GM18499 (cell line): ENCODE results near the gene TSPAN18.

Source experiments
- ATAC-seq: cut with Tn5 transposase; IDR thresholded peaks from one replicate; pipeline ENCODE4 v1.9.1; 2021; ENCODE audit warnings: moderate number of reproducible peaks; ENCODE audit not compliant: insufficient read depth, unreplicated experiment

TSPAN18 gene

DNA sequence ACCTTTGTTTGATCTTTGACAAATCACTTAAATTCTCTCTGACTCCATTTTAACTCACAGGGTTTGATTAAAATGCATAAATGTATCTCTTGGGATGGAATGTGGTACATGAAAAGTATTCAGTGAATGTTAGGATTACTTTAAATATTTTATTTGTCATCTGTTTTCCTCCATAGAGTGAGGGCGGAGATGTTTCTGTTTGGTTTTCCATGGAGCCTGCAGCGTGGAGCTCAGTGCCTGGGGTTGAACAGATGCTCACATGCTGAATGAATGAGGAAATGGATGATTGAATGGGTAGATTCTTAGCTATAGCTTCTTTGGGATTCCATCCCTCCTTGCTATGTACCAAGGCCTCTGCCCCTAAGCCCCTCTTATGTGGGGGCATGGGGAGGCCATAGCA lies 10.0 kb downstream of the TSPAN18 start:
- no peak for ATAC-seq

DNA sequence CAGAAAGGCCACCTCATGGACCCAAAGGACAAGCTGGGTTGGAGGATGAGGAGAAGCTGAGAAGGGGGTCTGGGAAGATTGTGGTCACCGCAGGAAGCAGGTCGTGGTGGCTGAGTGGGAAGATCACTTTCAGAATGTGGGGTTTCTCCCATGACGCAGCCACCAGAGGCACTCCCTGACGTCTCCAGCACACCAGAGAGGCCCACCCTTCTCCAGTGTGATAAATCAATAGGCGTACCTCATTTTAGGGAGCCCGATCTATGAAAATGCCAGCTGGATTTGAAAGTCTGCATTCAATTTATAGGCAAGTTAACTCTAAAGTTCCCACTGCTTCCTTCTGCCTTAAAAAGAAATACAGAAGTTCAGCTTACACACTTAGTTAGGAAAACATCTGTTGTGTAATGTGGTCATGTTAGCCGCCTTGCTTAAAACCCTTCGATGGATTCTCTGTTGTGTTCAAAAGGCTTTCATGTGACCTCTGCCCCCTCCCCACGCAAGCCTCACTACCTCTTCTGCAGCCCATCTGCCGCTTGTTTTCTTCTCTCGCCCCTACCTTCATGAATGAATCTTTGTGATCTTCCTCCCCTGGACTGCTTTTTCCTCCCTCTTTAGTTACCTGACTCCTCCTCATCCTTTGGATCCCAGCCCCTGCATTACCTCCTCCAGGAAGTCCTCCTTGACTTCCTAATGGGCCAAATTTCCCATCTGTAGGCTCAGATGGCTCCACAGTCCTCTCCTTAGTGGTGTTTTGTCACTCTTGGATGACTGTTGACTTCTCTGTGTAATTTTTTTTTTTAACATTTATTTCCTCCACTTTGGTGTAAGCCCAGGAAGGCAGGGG lies 10.7 kb downstream of the TSPAN18 start:
- no peak for ATAC-seq

DNA sequence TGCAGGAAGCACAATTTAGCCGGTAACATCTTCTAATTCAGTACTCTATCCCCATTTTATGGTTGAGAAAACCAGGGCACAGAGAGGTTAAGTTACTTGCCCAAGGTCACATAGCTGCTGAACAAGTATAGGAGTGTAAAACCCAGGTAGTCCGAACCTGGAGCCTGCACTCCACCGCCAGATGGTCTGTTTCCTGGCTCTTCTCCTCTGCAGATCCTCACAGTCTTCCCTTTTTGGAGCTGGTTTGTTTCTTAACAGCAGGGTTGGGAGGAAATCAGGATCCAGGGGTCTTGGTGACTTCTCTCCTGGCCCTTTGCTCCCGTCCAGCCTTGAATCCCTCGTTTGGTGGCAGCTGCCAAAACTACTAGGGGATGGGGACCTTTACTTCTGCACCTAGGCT lies 12.0 kb downstream of the TSPAN18 start:
- no peak for ATAC-seq

DNA sequence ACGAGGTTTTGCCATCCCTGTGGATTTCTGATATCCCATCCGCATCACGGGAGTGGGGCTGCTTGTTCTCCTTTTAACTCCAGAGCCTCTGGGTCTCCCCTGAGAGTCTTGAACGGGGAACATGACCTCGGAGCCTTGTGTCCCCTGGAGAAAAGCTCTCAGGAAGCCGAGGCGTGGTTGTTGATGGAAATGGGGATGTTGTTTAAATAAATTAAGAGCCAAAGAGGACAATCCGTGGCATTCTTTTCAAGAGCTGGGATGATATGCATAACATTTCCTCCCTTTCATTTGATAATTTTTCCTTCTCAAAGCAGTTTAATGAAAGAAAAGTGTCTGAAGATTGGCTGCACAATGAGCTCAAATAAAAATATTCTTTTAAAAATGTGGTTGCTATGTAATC lies 14.2 kb downstream of the TSPAN18 start:
- no peak for ATAC-seq

DNA sequence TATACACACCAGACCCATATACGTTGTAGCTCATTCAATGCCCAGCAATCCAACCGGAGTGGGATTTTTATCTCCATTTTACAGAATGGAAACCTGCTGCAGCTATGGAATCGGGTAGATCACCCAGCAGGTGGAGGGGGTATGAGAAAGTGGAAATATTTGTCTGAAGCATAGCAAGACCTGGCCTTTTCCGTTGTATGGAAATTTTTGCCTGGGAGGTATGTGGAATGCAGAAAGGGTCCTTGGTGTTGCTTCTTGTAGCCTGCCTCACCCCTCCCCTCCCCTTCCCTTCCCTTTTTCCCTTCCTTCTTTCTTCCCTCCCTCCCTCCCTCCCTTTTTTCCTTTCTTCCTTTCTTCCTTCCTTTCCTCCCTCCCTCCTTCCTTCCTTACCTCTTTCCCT lies 15.2 kb downstream of the TSPAN18 start:
- ATAC-seq: no peak

DNA sequence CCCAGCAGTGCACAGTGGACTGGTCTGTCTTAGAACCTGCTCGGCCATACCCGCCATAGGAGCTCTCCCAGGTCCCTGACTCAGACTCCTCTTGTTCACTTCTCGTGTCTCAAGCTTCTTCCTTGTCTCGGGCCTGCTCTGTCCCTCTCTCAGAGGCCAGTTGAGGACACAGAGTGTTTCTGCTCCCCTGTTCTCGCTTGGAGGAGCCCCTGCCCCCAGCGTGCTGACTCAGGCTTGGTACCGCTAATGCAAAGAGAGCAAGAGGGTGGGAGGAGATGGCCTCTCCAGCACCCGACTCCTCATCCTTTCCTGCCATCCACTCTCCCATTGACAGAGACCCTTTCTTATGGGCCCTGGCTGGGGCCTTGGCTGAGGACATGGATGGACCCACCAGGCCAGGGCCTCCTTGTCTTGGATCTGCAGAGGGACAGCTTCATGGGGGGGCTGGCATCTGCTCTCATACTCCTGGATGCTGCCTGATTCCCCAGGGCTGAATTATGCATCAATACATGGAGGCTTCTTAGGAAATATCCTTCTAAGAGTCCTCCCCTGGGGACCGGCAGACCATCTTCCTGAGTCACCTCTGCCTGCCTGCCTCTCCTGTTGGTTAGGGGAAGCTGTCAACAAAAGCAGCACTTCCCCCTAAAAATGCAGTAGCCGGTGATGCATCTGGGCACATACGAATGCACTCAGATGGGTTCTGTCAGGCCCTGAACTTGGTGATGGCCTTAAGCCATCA lies 15.9 kb downstream of the TSPAN18 start:
- ATAC-seq: no peak

DNA sequence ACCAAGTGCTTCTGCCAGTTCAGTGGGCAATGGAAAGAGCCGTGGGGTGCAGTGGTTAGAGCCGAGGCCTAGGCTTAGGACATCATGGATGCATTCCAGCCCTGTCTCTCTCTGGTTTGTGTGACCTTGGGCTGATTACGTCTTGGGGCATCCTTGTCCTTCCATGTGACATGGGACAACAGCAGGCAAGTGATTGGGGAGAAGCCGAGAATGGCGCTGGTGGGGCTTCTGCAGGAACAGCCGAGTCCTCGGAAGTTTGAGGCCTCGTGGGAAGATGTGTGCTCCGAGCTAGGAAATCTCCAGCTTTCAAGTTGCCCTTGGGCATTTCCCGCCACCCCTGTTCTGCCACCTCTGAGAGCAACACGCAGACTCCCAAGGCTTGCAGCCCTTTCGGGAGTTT lies 16.6 kb downstream of the TSPAN18 start:
- ATAC-seq: no peak

DNA sequence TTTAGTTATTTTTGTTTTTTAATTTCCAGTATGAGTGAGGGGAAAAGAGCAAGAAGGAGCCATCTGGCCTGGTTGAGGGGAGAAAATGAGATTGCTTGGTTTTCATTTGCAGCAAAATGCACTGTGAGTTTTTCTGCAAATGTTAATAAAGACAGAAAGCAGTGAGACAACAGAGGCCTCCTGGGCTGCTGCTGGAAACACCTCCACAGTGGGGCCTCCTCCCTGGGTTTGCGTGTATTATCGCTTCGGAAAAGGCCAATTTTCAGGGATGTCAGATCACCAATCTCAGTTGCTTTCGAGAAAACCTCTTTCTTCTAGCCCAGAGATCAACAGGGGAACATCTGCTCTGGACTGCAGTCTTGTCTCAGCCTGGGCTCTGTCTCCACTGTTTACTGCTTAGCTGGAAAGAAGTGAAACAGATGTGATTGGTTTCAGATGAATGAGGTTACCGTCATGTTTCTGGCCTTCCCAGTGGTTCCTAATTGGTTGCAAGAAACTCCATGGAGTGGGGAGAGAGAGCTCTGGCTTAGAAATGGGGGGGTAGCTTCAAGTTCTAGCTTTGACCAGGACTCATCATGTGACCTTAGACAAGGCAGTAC lies 17.3 kb downstream of the TSPAN18 start:
- ATAC-seq: no peak

DNA sequence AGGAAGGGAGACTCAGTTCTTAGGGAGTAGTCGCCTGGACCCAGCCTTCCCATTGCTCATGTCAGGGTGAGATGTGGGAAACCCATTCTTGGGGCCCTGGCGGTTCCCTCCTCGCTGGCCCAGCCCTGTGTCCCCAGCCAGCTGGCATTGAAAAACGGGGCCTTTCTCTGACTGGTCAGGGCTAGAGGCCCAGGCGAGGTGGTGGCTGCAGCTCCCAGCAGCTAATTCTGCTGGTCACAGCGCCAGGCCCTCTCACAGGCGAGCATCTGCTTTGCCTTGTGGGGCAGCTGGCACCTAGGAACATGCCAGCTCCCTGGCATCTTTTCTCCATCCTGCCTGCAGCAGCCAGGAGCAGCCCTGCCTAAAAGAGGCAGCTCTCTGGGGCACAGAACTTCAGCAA lies 20.1 kb downstream of the TSPAN18 start:
- ATAC-seq: no peak

DNA sequence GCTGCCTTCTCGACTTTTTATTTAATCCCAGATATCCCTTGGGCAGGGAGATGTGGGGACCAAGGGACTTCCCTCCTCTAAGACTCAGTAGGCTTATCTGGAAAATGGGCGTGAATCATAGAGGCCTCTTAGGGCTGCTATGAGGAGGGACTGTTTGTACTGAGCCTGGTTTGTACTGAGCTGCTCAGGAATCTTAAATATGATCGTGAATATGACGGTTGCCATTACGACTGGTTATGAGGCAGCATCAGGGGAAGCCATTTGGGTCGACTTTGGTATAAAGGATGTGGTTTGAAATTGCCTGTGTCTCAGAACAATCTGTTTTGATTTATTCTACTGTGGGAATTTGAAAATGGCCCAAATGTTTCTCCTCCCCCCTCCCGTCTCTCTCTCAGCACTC lies 20.6 kb downstream of the TSPAN18 start:
- no peak for ATAC-seq

DNA sequence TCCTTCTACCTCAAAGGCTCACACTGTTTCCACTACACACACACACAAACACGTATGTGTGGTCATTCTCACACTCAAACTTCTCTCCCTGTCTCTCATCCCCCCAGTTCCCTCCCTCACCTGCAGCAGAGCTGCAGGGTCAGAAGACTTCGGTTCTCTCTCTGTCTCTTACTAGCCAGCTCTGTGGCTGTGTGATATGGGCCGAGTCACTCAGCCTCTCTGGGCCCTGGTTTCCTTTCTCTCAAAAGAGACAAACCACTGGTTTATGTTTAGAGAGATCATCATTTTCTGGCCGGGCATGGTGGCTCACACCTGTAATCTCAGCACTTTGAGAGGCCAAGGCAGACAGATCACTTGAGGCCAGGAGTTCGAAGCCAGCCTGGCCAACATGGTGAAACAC lies 21.1 kb downstream of the TSPAN18 start:
- ATAC-seq: no peak

DNA sequence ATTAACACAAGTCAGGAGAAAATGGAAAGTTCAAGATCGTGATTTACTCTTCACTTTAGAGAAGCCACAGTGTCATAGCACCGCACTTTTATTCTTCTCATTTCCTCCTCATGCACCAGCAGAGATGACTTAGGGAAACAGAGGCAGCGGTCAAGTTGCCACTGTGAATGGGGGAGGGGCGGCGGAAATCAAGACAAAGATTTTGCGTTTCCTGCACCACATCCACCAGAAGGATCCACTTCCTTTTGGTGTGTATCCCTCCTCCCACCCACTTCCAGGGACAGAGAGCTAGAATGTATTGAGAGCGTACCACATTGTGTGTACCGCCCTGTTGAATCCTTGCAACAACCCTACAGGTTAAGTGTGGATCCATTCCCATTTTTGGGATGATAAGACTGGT lies 21.8 kb downstream of the TSPAN18 start:
- no peak for ATAC-seq

DNA sequence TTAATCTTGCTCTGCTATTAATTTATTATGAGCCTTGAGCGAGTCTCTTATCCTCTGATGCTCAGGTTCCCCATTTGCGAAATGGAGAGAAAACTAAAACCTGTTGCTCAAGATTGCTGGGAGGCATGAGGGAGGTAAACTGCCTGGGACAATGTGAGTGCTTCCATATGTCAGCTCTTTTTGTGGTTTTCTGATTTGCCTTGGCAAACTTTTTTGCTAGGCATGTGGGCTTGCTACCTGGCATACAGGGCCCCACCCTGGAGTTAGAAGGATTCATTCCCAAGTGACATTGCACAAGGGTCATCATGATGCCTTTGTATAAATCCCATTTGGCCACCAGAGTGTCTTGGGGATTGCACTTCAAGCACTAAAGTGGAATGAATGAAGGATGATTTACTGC lies 22.4 kb downstream of the TSPAN18 start:
- ATAC-seq: no peak

DNA sequence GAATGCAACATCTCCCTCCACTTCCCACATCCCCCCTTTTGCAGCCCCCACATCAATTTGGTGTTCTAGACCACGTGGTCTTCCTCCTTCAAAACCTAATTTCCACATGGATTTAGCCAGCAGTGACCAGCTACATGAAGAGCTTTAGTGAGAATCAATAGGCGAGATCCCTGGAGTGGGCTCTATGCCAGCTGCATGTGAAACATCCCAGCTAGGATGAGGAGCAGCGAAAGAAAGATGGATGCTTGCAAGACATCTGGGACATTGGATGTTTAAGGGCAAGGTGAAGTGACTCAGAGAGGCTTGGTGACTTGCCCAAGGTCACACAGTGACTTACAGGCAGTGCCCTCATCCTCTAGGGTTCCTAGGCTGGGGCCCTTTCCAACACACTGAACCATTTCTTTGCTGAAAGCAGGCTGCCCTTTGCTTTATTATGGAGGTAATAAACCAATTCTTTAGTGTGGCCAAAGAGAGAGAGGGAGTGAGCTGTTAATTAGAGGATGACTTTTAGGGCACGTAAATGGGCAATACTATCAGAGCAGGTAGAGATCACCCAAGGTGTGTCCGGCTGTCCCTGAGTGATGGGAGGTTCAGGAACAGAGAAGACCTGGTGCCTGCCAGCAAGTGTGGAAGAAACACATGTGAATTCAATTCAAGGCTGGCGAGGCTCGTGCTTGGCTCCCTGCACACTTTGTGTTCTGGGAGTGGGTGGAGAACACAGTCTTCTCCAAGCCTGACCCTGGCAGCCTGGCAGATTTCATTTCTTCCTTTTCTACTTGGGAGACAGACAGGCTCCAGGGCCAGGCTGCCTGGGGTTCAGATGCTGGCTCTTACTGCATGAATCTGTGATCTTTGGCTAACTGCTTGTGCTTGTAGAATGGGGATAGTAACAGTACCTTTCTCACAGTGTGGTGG lies 24.0 kb downstream of the TSPAN18 start:
- ATAC-seq: no peak

DNA sequence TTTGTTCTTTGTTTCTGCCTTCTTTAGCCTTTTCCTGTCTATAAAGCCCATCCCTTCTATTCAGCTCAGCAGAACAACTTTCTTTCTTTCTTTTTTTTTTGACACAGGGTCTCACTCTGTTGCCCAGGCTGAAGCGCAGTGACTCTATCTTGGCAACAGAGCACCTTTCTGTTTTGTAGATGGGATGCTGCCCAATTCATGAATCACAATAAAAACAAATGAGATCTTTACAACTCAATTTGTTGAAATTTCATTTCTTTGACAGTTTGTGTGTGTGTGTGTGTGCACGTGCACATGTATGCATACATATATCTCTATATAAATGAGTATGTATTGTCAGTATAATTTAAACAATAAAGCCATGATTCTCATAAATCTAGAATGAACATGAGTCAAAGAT lies 25.5 kb downstream of the TSPAN18 start:
- no peak for ATAC-seq

DNA sequence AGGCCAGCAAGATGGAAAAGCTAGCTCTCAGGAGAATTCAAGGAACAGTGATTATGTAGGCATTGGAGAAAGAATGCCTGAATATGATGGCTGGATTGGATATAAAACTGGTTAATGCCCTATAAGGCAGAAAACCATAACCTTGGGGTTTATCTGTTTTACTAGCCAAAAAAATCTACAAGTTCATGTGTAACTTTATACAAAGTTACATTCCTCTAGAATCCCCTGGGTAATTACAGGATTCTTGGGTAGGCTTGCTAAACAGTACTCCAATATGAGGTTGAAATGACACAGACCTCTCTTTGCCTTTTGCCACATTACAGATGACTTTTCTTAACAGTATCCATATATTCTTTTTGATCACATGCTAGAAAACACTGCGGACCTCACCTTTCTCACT lies 26.0 kb downstream of the TSPAN18 start:
- no peak for ATAC-seq

DNA sequence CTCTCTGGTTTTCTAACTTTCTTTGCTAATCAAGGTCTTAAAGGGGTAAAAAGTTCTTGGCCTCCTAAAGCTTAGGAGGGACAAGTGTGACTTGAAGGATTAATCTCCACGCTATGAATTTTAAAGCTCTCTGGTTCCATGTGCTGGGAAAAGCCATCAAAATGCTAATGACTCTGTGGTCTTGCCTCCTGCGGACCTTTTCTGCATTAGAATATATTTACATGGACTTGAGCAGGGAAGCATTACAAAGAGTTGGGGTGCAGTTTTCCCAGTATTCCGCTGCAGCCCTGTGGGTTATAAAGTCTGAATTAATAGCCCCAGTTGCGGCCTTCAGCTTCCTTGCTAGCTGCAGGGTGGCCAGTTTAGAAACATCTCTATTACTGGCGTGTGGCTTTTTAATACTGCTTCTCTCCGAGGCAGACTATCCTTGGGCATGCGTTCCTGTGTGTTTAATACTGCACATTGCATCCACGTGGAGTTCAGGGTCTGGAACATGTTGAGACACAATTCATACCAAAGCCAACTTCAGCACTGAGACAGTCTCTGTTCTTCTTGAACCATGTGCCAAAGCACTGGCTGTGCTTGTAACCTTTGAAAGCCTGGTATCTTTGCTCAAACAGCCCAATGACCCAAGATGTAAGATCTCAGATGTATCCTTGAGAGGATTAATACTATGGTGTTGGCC lies 27.3 kb downstream of the TSPAN18 start:
- ATAC-seq: no peak

DNA sequence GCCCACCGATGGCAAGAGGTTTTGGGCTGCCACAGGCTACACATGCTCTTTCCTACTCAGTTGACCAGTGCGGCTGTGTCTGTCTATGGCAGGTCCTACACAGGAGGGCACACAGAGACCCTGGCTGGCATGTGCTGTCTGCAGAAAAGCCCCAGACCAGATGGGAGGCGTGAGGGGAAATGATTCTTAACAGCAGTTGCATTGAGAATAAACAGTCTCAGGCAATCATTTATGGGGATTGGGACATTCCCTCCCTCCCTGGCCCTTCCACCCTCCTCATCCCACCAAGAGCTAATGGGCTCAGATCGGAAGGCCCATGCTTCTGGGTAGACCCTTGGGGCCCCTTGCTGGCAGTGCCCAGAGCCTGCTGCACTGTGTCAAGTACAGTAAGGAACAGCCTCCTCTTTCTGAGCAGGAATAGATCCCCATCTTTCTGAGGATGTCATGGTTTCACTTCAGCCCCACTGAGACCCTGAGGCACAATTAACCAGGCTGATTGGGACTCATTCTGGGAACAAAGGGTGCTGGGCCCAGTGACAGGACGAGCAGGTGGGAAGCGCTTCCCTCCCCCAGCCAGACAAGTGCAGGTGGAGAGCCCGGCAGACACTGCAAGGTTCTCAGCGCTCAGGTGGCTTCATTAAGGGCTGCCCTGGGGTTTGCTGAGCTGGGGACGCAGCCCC lies 28.3 kb downstream of the TSPAN18 start:
- ATAC-seq: no peak
